SK-N-SH (cell line): ENCODE results near the gene CCND2.

Experiments
- CHD2 ChIP-seq: fragments of 150-350 bp; IDR thresholded peaks from 2 replicates; pipeline ENCODE4 v1.6.1; 2018; ENCODE audit warnings: low read length; ENCODE audit not compliant: partially characterized antibody
- EP300 ChIP-seq, 2 experiments: IDR thresholded peaks; 2 replicates each; pipeline versions ENCODE4 v1.4.0 to v1.6.1; 2012; ENCODE audit warnings: borderline replicate concordance in 1 of 2, low read depth in 1 of 2, low read length in 1 of 2
- EZH2phosphoT487 ChIP-seq: fragments of 200-600 bp; sonication (generic); IDR thresholded peaks from 2 replicates; pipeline ENCODE4 v1.6.1; 2017; ENCODE audit warnings: low read depth, mixed run types, mild to moderate bottlenecking, antibody characterized with exemption, moderate library complexity, borderline replicate concordance
- FOXJ3 ChIP-seq: sonication (generic); formaldehyde crosslinking; IDR thresholded peaks from 2 replicates; pipeline ENCODE4 v1.5.1; 2020; ENCODE audit warnings: mild to moderate bottlenecking, missing genetic modification reagents
- MAX ChIP-seq: IDR thresholded peaks from 2 replicates; pipeline ENCODE4 v1.4.0; 2012; ENCODE audit warnings: low read depth
- POLR2AphosphoS5 ChIP-seq: IDR thresholded peaks from 2 replicates; pipeline ENCODE4 v1.6.1; 2012; ENCODE audit warnings: low read depth, low read length
- RAD21 ChIP-seq: IDR thresholded peaks from 2 replicates; pipeline ENCODE4 v1.6.1; 2012; ENCODE audit warnings: mild to moderate bottlenecking, low read length
- REST ChIP-seq: IDR thresholded peaks from 2 replicates; pipeline ENCODE4 v1.6.1; 2012; ENCODE audit warnings: mild to moderate bottlenecking, low read depth, low read length, moderate library complexity
- SIN3A ChIP-seq: IDR thresholded peaks from 2 replicates; pipeline ENCODE4 v1.6.1; 2012; ENCODE audit warnings: low read depth, mild to moderate bottlenecking, low read length, moderate library complexity, borderline replicate concordance
- TEAD4 ChIP-seq: IDR thresholded peaks from 2 replicates; pipeline ENCODE4 v1.4.0; 2012; ENCODE audit warnings: mild to moderate bottlenecking, borderline replicate concordance; ENCODE audit not compliant: insufficient read depth
- USF1 ChIP-seq: IDR thresholded peaks from 2 replicates; pipeline ENCODE4 v1.4.0; 2012; ENCODE audit warnings: low read depth, borderline replicate concordance
- YY1 ChIP-seq: IDR thresholded peaks from 2 replicates; pipeline ENCODE4 v1.4.0; 2012; ENCODE audit warnings: low read depth, mild to moderate bottlenecking
- ZBTB33 ChIP-seq: IDR thresholded peaks from 2 replicates; pipeline ENCODE4 v1.4.0; 2012; ENCODE audit warnings: low read depth, borderline replicate concordance
- TF ChIP-seq, protein P1 (sequence below): fragments of 200-600 bp; sonication (generic); IDR thresholded peaks from 2 replicates; pipeline ENCODE4 v1.6.1; 2017; ENCODE audit warnings: antibody characterized with exemption, mild to moderate bottlenecking, moderate library complexity

GRCh38 chr12:4277205-4277543 is 3.6 kb downstream of the CCND2 start:
- TF ChIP-seq USF1 (no peak), CHD2 (no peak), RAD21 (no peak), MAX (no peak), ZBTB33 (no peak), EP300 (IDR thresholded peaks at IDR 0.05; ENCODE audit: borderline replicate concordance in 1 of 2, low read depth in 1 of 2, low read length in 1 of 2) (no peak), FOXJ3 (CRISPR knock-in tag) (no peak), TEAD4 (no peak), POLR2AphosphoS5 (no peak), SIN3A (no peak), YY1 (no peak), EZH2phosphoT487 (no peak), REST (0 out of 2 replicates have a peak, but pooled peaks have one; percentile 7)
- TF ChIP-seq, protein P1, sequence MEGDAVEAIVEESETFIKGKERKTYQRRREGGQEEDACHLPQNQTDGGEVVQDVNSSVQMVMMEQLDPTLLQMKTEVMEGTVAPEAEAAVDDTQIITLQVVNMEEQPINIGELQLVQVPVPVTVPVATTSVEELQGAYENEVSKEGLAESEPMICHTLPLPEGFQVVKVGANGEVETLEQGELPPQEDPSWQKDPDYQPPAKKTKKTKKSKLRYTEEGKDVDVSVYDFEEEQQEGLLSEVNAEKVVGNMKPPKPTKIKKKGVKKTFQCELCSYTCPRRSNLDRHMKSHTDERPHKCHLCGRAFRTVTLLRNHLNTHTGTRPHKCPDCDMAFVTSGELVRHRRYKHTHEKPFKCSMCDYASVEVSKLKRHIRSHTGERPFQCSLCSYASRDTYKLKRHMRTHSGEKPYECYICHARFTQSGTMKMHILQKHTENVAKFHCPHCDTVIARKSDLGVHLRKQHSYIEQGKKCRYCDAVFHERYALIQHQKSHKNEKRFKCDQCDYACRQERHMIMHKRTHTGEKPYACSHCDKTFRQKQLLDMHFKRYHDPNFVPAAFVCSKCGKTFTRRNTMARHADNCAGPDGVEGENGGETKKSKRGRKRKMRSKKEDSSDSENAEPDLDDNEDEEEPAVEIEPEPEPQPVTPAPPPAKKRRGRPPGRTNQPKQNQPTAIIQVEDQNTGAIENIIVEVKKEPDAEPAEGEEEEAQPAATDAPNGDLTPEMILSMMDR = no peak
